Ovary (tissue), 3 donors: Measurements from ENCODE around the gene OR51B4.

Experiments
- POLR2A ChIP-seq: fragments of 450-650 bp; IDR thresholded peaks from one replicate; pipeline ENCODE4 v1.6.1; 2017; ENCODE audit warnings: antibody characterized with exemption, mild to moderate bottlenecking, moderate library complexity
- TF ChIP-seq, protein P1 (sequence below), 3 donors: fragments of 450-650 bp in 2 of 3; fragments of 200-600 bp in 1 of 3; IDR thresholded peaks; one replicate each; pipeline versions ENCODE4 v1.5.1 to v1.8.0; 2016 to 2022; ENCODE audit warnings: antibody characterized with exemption in 3 of 3, mild to moderate bottlenecking in 1 of 3
- donor health status: DM: no; HTN: no; CAD: no.

DNA sequence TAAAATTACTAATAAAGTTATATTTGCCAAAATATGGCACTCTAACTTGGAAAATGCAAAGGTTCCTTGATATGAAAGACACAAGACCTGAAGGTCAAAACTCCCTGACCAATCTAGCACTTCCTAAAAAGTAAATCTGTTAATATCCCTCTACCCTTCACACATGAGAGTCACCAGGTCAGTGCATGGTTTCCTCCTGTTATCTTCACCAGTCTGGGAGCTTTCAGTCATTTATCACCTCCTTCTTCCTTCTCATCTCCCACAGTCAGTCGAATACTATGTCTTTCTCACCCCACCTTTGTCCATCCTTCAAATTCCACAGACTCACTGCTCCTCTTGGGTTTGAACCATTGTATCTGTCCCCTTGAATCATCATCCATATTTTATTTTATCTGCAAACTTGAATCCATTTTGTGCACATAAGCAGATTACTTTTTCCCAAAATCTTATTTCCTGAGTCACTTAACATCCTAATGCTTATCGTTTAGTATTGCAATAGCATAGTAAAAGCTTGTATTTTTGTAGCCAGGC, 34.6 kb downstream of the OR51B4 start:
- TF ChIP-seq, protein P1, sequence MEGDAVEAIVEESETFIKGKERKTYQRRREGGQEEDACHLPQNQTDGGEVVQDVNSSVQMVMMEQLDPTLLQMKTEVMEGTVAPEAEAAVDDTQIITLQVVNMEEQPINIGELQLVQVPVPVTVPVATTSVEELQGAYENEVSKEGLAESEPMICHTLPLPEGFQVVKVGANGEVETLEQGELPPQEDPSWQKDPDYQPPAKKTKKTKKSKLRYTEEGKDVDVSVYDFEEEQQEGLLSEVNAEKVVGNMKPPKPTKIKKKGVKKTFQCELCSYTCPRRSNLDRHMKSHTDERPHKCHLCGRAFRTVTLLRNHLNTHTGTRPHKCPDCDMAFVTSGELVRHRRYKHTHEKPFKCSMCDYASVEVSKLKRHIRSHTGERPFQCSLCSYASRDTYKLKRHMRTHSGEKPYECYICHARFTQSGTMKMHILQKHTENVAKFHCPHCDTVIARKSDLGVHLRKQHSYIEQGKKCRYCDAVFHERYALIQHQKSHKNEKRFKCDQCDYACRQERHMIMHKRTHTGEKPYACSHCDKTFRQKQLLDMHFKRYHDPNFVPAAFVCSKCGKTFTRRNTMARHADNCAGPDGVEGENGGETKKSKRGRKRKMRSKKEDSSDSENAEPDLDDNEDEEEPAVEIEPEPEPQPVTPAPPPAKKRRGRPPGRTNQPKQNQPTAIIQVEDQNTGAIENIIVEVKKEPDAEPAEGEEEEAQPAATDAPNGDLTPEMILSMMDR (IDR thresholded peaks at IDR 0.05) = no peak
- no peak for TF ChIP-seq POLR2A
